Testis (tissue), 3 donors: Measurements from ENCODE around the gene ZC3H12D. TPM values are rescaled to one million over a fixed set of nuclear protein-coding genes. Genes with fewer than 3 reads are reported as not detected.

Experiments used
- DNase-seq: peaks from one replicate; pipeline ENCODE4 v3.0.0-alpha.2; 2019
- H3K27ac ChIP-seq, 2 donors: fragments of 200-600 bp; sonication (generic); one replicate each; pipeline ENCODE4 v1.5.1; 2019
- H3K27me3 ChIP-seq: fragments of 200-600 bp; sonication (generic); one replicate; pipeline ENCODE4 v1.5.1; 2019
- H3K36me3 ChIP-seq: fragments of 200-600 bp; sonication (generic); one replicate; pipeline ENCODE4 v1.5.1; 2017; ENCODE audit warnings: low read depth; ENCODE audit errors: missing control alignments
- H3K4me1 ChIP-seq: fragments of 200-600 bp; sonication (generic); one replicate; pipeline ENCODE4 v1.5.1; 2019
- H3K4me3 ChIP-seq, 2 donors: fragments of 200-600 bp; sonication (generic); one replicate each; pipeline ENCODE4 v1.5.1; 2017 to 2019
- H3K9me3 ChIP-seq: fragments of 200-600 bp; sonication (generic); one replicate; pipeline ENCODE4 v1.5.1; 2017
- CTCF ChIP-seq, 3 experiments: fragments of 450-650 bp in 2 of 3; fragments of 200-600 bp in 1 of 3; sonication (generic) in 1 of 3; IDR thresholded peaks; one replicate each; pipeline ENCODE4 v1.5.1; 2016 to 2019; ENCODE audit warnings: antibody characterized with exemption in 3 of 3, mild to moderate bottlenecking in 2 of 3, moderate library complexity in 1 of 3
- POLR2A ChIP-seq: fragments of 450-650 bp; IDR thresholded peaks from one replicate; pipeline ENCODE4 v1.6.1; 2017; ENCODE audit warnings: antibody characterized with exemption, mild to moderate bottlenecking, moderate library complexity
- WGBS, 2 donors: methylation state at CpG; one replicate each; pipeline ENCODE4 v1.1.5; 2018; 5-methylcytosine and 5-hydroxymethylcytosine counted together
- intact Hi-C: fragments of 100-400 bp; cut with DNase I; formaldehyde crosslinking; loops from one replicate; pipeline ENCODE4 v1.15.1; 2023; ENCODE audit warnings: low total_unique reads
- polyA plus RNA-seq: library from polyadenylated mRNA; stranded (reverse); fragments of 350-450 nt; fragmentation: Illumina TruSeq; extraction: RNeasy Lipid Tissue Mini Kit (QIAGEN cat#74804); gene quantifications from one replicate; pipeline ENCODE4 v1.2.3, GENCODE V29; 2014; ENCODE audit warnings: low read depth, low replicate concordance; ENCODE audit not compliant: insufficient read depth
- total RNA-seq, 2 donors: library from RNA; depleted of rRNA; stranded (reverse); fragments of >200 nt; gene quantifications; one replicate each; pipeline ENCODE4 v1.2.3, GENCODE V29; 2016

Gene ZC3H12D
- total and polyA plus RNA-seq, 3 donors from 2014 or later, result 0.61 to 2.1 (median 1.4) TPM

DNA sequence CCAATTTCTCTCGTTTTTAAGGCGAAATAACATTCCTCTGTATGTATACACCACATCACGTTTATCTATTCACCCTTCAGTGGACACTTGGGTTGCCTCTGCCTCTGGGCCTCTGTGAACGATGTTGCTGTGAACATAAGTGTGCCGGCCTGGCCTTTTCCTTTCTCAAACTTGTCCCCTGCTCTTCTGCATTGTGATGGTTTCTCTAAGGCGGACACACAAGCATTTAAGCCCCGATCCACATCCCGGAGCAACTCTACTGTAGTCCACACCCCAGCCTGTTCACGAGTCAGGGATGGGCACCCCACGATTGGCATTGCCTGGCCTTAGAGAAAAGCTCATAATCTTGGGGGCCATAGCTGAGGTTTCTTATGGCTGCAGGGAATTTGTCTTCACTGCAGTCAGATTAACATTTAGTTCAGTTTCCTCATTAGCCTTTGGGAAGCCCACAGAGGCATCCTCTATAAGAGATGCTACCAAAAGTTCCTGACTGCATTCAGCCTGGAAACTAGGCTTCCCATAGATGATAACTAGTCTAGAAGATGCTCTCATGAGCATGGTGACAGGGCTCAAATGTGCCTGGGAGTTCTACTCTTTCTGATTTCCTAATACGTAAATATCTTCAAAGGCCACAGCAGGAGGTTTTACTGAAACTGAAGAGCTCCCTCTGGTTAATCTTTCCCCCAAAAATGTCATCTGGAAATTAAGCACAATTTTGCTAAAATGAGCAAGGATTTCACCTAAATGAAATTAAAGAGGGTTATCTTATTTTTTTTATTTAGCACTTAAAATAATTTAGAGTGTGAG is 762 bp downstream of the ZC3H12D start:
- no peaks in the 10 kb centered on the region for H3K4me1 ChIP-seq
- no peaks in the 10 kb centered on the region for H3K9me3 ChIP-seq
- H3K4me3 ChIP-seq, result no peak overlapping the region
- WGBS, 2 donors, result 88 to 94% methylated on average over 11 of the region's 11 CpGs
- H3K36me3 ChIP-seq, result no peaks in the 10 kb centered on the region
- DNase-seq, result no peak
- no peaks in the 10 kb centered on the region for H3K27me3 ChIP-seq
- TF ChIP-seq POLR2A, result no peak
- no peak for TF ChIP-seq CTCF (IDR thresholded peaks at IDR 0.05)
- no peak overlapping the region for H3K27ac ChIP-seq
- intact Hi-C loops, result no loop called here

DNA sequence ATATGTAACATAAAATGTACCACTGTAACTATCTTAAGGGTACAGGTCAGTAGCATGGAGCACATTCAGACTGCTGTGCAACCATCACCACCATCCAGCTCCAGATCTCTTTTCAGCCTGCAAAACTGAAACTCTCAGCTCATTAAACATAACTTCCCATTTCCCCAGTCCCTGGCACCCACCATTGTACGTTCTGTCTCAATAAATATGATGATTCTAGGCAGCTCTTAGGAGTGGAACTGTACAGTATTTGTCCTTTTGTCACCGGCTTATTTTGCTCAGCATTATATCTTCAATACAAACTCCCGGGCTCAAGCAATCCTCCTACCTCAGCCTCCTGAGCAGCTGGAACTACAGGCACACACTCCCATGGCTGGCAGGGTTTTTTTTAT is 1.5 kb downstream of the ZC3H12D start:
- H3K9me3 ChIP-seq, result no peaks in the 10 kb centered on the region
- H3K27me3 ChIP-seq, result no peaks in the 10 kb centered on the region
- no peak overlapping the region for H3K27ac ChIP-seq
- TF ChIP-seq POLR2A, result no peak
- TF ChIP-seq CTCF (IDR thresholded peaks at IDR 0.05), result no peak
- intact Hi-C loops, result no loop called here
- no peak for DNase-seq
- WGBS, 2 donors, result 77 to 95% methylated on average over 3 of the region's 3 CpGs
- H3K4me3 ChIP-seq, result no peak overlapping the region
- no peaks in the 10 kb centered on the region for H3K4me1 ChIP-seq
- H3K36me3 ChIP-seq, result no peaks in the 10 kb centered on the region

DNA sequence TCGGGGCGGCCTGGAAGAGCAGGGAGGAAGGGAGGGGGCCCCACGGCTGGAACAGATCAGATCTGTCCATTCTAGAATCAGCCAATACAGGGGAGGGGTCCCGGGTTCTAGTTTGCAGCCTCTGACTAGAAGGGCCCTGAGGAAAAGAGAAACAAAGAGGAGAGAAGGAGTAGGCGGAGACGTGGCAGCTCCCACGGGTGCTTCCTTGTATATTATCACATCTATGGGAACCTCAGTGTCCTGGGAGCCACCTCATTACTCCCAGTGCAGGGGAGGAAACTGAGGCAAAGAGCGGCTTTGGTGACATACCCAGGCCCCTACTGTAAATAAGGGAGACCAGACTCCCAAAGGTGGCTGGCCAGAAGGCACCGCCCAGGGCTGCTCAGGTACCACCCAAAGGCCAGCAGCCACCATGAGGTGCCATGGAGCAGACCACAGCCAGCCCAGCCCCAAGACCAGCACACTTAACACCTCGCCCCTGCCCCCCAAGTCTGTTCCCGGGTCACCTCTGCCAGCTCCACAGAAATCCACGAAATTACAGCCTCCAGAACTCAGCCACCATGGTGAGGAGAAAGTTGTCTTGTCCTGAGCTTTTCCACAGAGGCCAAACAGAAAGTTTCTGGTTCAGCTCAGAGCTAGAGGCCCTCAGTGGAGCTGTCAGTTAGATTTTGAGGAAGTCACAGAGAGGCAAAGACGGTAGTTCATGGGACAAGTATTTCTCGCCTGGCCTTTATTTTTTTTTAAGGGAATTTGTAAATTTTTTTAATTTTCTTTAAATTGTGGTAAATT is 2.1 kb downstream of the ZC3H12D start:
- no peak for DNase-seq
- Histone ChIP-seq H3K4me1 (no peaks in the 10 kb centered on the region), H3K27ac (peak overlapping the region in 1 of 2 donors; percentile 47), H3K27me3 (no peaks in the 10 kb centered on the region), H3K36me3 (no peaks in the 10 kb centered on the region), H3K9me3 (no peaks in the 10 kb centered on the region), H3K4me3 (no peak overlapping the region)
- TF ChIP-seq CTCF (IDR thresholded peaks at IDR 0.05) (no peak), POLR2A (no peak)
- WGBS, 2 donors, result 71 to 80% methylated on average over 14 of the region's 14 CpGs
- intact Hi-C loops, result no loop called here

DNA sequence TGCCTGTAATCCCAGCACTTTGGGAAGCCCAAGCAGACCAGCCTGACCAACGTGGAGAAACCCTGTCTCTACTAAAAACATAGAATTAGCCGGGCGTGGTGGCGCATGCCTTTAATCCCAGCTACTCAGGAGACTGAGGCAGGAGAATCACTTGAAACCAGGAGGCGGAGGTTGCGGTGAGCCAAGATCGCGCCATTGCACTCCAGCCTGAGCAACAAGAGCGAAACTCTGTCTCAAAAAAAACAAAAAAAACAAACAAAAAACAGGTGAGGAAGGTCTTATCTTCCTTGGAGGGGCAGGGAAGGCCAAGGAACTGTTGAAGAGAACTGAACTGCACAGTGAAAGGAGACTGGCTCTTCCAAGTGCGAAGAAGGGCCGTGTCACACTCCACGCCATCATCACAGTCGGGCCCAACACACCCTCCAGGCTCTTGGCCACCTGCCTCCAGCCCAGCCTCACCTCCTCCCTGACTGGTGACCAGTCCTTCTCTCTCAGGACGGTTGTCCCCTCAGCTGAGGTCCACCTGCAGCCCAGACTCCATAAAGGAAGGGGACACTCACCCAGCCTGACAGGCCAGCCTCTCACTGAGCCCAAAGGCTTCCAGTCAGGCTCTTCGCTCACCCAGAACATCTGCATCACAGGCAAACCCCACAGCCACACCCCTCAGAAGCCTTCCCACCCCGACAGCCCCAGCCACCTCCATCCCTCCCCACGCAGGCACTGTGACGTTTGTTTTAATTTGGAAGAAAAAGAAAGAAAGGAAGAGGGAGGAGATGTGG is 4.1 kb downstream of the ZC3H12D start:
- WGBS, 2 donors, result 88 to 92% methylated on average over 18 of the region's 18 CpGs
- no peak for TF ChIP-seq POLR2A
- no peak for TF ChIP-seq CTCF (IDR thresholded peaks at IDR 0.05)
- Histone ChIP-seq H3K36me3 (no peaks in the 10 kb centered on the region), H3K4me3 (no peak overlapping the region), H3K4me1 (no peaks in the 10 kb centered on the region), H3K27me3 (no peaks in the 10 kb centered on the region), H3K27ac (no peak overlapping the region), H3K9me3 (no peaks in the 10 kb centered on the region)
- DNase-seq, result no peak
- intact Hi-C loops, result no loop called here
